H1 (cell line): Measurements from ENCODE around the gene INTS7. TPM values are rescaled to one million over a fixed set of nuclear protein-coding genes. Genes with fewer than 3 reads are reported as not detected.

ENCODE experiments used
- ASH2L ChIP-seq: fragments of 200-600, 300-600 bp; sonication (generic); IDR thresholded peaks from one replicate; pipeline ENCODE4 v1.7.1; 2017; ENCODE audit warnings: low read length
- BRCA1 ChIP-seq: IDR thresholded peaks from 2 replicates; pipeline ENCODE4 v1.6.1; 2012; ENCODE audit warnings: low read depth, low read length, improper control_type of control experiment
- EZH2 ChIP-seq: fragments of 200-600 bp; sonication (generic); IDR thresholded peaks from 2 replicates; pipeline ENCODE4 v1.7.1; 2012; ENCODE audit warnings: low read depth, mild to moderate bottlenecking, moderate library complexity, low read length, inconsistent platforms; ENCODE audit not compliant: severe bottlenecking
- JUN ChIP-seq: IDR thresholded peaks from 2 replicates; pipeline ENCODE4 v1.6.1; 2011; ENCODE audit warnings: low read depth, mild to moderate bottlenecking, improper control_type of control experiment, low read length
- MAFK ChIP-seq: IDR thresholded peaks from 2 replicates; pipeline ENCODE4 v1.6.1; 2012; ENCODE audit warnings: low read depth, mild to moderate bottlenecking, improper control_type of control experiment, low read length
- MAX ChIP-seq: IDR thresholded peaks from 2 replicates; pipeline ENCODE4 v1.6.1; 2012; ENCODE audit warnings: inconsistent platforms
- polyA plus RNA-seq, 7 experiments: library from polyadenylated mRNA; depleted of rRNA in 3 of 7; stranded (reverse) in 5 of 7; unstranded in 2 of 7; fragments of >200 nt in 5 of 7; fragments of 200-250 nt in 2 of 7; gene quantifications; 1 replicate in 5 of 7; 2 replicates in 1 of 7; 4 replicates in 1 of 7; pipeline versions ENCODE4 v1.2.1 to v1.2.3, GENCODE V29; 2011 to 2013; ENCODE audit warnings: missing spikeins in 2 of 7, mixed read lengths in 2 of 7
- total RNA-seq: library from RNA; stranded (reverse); fragmentation: NEBNext Ultra II Directional; extraction: Animal tissue kit (Norgen Biotek cat#: 25700); gene quantifications from 2 replicates; pipeline ENCODE4 v1.2.1, GENCODE V29; 2021

Gene INTS7
- total and polyA plus RNA-seq, 2 of the 8 experiments (the other 6 are each of a cell fraction or from before 2014, with no cell fraction given) = 15.2 to 22.4 TPM

GRCh38 chr1:211908453-211908852, 126.9 kb downstream of the INTS7 start (continued):
- TF ChIP-seq JUN (no peak), BRCA1 (no peak), ASH2L (no peak), MAX (no peak), MAFK (no peak), EZH2 (no peak)
